Neutrophil (primary cell): ENCODE measurements around the gene UNC45A.

Experiments used
- H3K27ac ChIP-seq: fragments of 200-600 bp; sonication (generic); 2 replicates; pipeline ENCODE4 v1.5.1; 2016; ENCODE audit warnings: mild to moderate bottlenecking, moderate library complexity
- H3K27me3 ChIP-seq: fragments of 200-600 bp; sonication (generic); 2 replicates; pipeline ENCODE4 v1.6.0; 2016; ENCODE audit warnings: mild to moderate bottlenecking
- H3K36me3 ChIP-seq: fragments of 200-600 bp; sonication (generic); 2 replicates; pipeline ENCODE4 v1.5.1; 2017
- H3K4me1 ChIP-seq, 2 experiments: fragments of 200-600 bp in 1 of 2; sonication (generic) in 1 of 2; 1 replicate in 1 of 2; 2 replicates in 1 of 2; pipeline versions ENCODE4 v1.5.1 to v1.6.1; 2013 to 2016; ENCODE audit warnings: low read depth in 1 of 2, low read length in 1 of 2, mild to moderate bottlenecking in 1 of 2, moderate library complexity in 1 of 2; ENCODE audit not compliant: control insufficient read depth in 1 of 2, insufficient read depth in 1 of 2
- H3K4me3 ChIP-seq, 2 experiments: fragments of 200-600 bp in 1 of 2; sonication (generic) in 1 of 2; 1 replicate in 1 of 2; 2 replicates in 1 of 2; pipeline ENCODE4 v1.5.1; 2013 to 2016; ENCODE audit warnings: low read depth in 1 of 2, low read length in 1 of 2, mild to moderate bottlenecking in 1 of 2, moderate library complexity in 1 of 2
- H3K9me3 ChIP-seq: fragments of 200-600 bp; sonication (generic); 2 replicates; pipeline ENCODE4 v1.5.1; 2016
- CTCF ChIP-seq: fragments of 200-600 bp; sonication (generic); IDR thresholded peaks from 2 replicates; pipeline ENCODE4 v1.5.1; 2016; ENCODE audit warnings: antibody characterized with exemption

Gene UNC45A

DNA sequence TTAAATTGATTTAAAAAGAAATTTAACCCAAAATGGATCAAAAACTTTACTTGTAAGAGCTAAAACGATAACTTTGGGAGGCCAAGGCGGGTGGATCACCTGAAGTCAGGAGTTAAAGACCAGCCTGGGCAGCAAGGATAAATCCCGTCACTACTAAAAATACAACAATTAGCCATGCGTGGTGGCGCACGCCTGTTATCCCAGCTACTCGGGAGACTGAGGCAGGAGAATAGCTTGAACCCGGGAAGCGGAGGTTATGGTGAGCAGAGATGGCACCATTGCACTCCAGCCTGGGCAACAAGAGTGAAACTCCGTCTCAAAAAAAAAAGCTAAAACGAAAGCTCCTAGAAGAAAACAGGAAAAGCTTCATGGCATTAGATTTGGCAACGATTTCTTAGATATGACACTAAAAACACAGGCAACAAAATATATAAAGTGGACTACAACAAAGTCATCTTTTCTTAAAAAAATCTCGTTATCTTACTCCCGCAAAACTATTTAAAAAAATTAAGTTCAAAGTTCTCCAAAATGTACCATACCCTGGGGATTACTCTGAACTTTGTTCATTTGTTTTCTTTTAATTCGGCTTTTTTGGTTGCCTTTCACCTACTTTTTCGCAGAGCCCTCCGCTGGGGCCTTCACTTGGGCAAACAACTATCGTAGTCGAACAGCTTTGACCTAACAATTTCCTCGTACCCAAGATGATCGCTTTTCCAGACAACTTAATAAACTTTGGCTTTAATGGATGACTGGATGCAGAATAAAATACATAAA is 5.7 kb upstream of the UNC45A start:
- Histone ChIP-seq H3K9me3 (no peaks in the 10 kb centered on the region), H3K27me3 (no peaks in the 10 kb centered on the region), H3K4me1 (peaks cover 63 to 68% of the 10 kb centered on the region in 2 experiments), H3K27ac (peak overlapping the region; percentile 91), H3K36me3 (peaks cover 5% of the 10 kb centered on the region), H3K4me3 (peak overlapping the region; percentile 72 to 89)
- no peak for TF ChIP-seq CTCF

DNA sequence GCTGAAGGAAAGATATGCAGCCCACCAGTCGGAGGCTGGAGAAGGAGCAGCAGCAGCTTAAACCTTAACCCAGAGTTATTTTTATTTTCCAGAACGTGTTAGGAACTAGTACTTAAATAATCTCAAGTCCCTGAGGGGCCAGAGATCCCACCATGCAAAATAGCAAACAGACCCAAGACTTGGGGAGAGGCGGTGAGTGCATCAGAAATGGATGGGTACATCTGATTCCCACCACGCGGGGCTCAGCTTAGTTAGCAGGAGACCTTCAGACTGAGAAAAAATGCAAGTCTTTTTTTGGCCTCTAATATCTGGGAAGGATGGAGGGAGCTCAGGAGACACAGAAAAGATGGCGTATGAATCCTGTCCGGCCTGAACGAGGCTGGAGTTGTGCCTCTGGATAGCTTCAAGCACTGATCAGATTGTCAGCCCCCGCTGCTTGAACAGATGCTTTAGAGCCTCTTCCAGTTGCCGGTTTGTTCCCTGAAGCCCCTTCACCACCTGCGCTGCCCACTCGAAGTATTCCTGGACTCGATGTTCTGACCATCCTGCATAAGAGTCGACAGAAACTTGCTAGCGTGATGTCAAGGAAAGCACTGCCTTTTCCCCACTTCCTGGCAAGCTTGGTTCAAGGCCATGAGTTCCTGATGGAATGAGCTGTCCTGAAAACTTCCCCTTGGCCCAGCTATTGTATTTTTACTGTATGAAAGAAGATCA is 4.1 kb upstream of the UNC45A start:
- H3K9me3 ChIP-seq: no peaks in the 10 kb centered on the region
- peak overlapping the region; percentile 91 for H3K27ac ChIP-seq
- H3K27me3 ChIP-seq: no peaks in the 10 kb centered on the region
- TF ChIP-seq CTCF: no peak
- H3K4me3 ChIP-seq: peak overlapping the region; percentile 85 to 89
- H3K4me1 ChIP-seq: peaks cover 75 to 81% of the 10 kb centered on the region in 2 experiments
- H3K36me3 ChIP-seq: no peaks in the 10 kb centered on the region

GRCh38 chr15:90931575-90931827 is 3.6 kb upstream of the UNC45A start:
- Histone ChIP-seq H3K36me3 (no peaks in the 10 kb centered on the region), H3K4me1 (peaks cover 80 to 86% of the 10 kb centered on the region in 2 experiments), H3K27me3 (no peaks in the 10 kb centered on the region), H3K27ac (peak overlapping the region; percentile 91), H3K9me3 (no peaks in the 10 kb centered on the region), H3K4me3 (peak overlapping the region; percentile 85 to 89)
- no peak for TF ChIP-seq CTCF

GRCh38 chr15:90931828-90932659 is 3.0 kb upstream of the UNC45A start, which contains the start of gene HDDC3:
TSS of gene HDDC3 (minus strand) at chr15:90932549. CDS start at chr15:90932540, 9 bp downstream.
- Histone ChIP-seq H3K36me3 (no peaks in the 10 kb centered on the region), H3K9me3 (no peaks in the 10 kb centered on the region), H3K4me3 (peak within 1 kb of the TSS; percentile 85 to 89), H3K27ac (peak within 1 kb of the TSS; percentile 91), H3K4me1 (peaks cover 82 to 91% of the 10 kb centered on the region in 2 experiments), H3K27me3 (no peaks in the 10 kb centered on the region)
- TF ChIP-seq CTCF: peak; percentile 92

DNA sequence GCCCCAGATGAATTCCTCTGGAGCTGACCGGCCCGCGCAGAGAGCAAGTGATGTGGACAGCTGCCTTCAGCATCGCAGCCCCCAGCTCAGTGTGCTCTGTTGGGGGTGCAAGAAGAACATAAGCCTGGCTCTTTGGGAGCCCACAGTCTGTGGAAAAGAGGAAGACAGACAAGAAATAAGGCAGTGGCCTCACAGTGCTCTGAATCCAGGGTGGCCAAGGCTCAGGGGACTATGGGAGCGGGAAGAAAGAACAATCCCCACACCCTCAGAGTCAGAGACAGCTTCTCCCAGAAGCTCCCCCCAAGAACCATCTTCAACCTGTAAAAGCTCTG is 2.5 kb upstream of the UNC45A start:
- Histone ChIP-seq H3K9me3 (no peaks in the 10 kb centered on the region), H3K27ac (peak overlapping the region; percentile 91), H3K36me3 (no peaks in the 10 kb centered on the region), H3K4me1 (peaks cover 82 to 92% of the 10 kb centered on the region in 2 experiments), H3K27me3 (no peaks in the 10 kb centered on the region), H3K4me3 (peak overlapping the region; percentile 85 to 89)
- TF ChIP-seq CTCF: no peak
